DOHH2 (cell line): ENCODE measurements around the gene ATXN2.

ENCODE experiments used
- CTCF ChIP-seq: fragments of 200-600 bp; sonication (generic); IDR thresholded peaks from one replicate; pipeline ENCODE4 v1.5.1; 2014; ENCODE audit warnings: antibody characterized with exemption, mild to moderate bottlenecking, low read depth, low read length; ENCODE audit not compliant: poor library complexity, severe bottlenecking
- EZH2phosphoT487 ChIP-seq: fragments of 200-600 bp; sonication (generic); IDR thresholded peaks from 2 replicates; pipeline ENCODE4 v1.6.1; 2017; ENCODE audit warnings: borderline replicate concordance, mild to moderate bottlenecking, antibody characterized with exemption, low read length, moderate library complexity, mixed read lengths

GRCh38 chr12:111616177-111616623 lies 17.1 kb upstream of the ATXN2 start:
- no peak for TF ChIP-seq CTCF
- TF ChIP-seq EZH2phosphoT487 = no peak
